ENCODE data around the gene FYN. TPM values are rescaled to one million over a fixed set of nuclear protein-coding genes. Genes with fewer than 3 reads are reported as not detected.
A peak's percentile ranks its signal among the peaks of the same experiment; 100 is the strongest.
"Not testable (repeated sequence)": the region's sequence is repeated elsewhere in the genome, so short reads cannot be mapped to it uniquely, and the experiment has no call there.

The FYN gene
- total RNA-seq, 2 donors from 2014 or later: 11.3 to 21.5 TPM

DNA sequence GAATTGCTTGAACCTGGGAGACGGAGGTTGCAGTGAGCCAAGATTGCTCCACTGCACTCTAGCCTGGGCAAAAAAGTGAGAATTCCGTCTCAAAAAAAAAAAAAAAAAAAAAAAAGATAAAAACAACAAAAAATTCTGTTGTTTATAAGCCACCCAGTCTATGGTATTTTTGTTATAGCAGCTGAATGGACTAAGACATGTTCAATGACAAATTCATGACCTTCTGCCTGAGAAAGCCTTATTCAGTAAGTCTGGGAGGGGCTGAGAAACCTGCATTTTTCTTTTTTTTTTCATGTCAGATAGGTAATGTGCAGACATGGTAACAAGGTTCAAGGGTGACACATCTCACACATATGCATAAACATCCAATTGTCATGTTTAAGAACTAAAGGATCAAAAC is 227.2 kb downstream of the FYN start:
- no peak overlapping the region for H3K9ac ChIP-seq (ENCODE audit: low read depth in 2 of 2, low read length in 2 of 2)
- no peaks in the 10 kb centered on the region for H3K9me3 ChIP-seq
- intact Hi-C loops (cut with DNase I): no loop called here
- no peaks in the 10 kb centered on the region for H3K27me3 ChIP-seq
- no peak for DNase-seq
- no peaks in the 10 kb centered on the region for H3K4me1 ChIP-seq
- TF ChIP-seq CTCF (IDR thresholded peaks at IDR 0.05): no peak
- H3K4me3 ChIP-seq: no peak overlapping the region
- no peaks in the 10 kb centered on the region for H3K36me3 ChIP-seq
- no peak overlapping the region for H3K27ac ChIP-seq

DNA sequence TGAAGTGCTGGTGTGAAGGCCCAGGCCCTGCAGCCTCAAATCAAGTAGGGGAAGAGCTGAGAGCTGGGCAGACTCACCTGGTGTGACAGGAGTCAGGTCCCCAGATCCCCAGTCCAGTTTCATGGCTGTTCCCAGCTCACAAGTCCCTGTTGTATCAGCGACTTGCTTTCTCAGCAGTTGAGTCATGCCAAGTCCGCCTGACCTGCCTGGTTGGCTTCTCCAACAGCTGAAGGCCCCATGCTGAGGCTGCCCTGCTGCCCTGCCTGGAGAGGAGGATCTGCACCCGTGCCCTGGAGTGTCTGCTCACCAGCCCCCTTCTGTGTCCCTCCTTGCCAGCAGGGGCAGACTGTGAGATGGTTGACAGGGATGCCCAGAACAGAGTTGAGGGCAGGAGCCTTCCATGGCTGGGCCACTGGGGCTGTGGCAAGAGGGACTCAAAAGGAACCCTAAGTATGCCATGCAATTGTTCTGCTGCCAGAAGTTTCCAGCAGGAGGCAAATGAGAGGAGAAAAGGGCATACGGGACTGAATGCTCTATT is 228.3 kb downstream of the FYN start:
- Histone ChIP-seq H3K36me3 (no peaks in the 10 kb centered on the region), H3K4me1 (no peaks in the 10 kb centered on the region), H3K27me3 (no peaks in the 10 kb centered on the region), H3K27ac (no peak overlapping the region), H3K4me3 (no peak overlapping the region), H3K9me3 (no peaks in the 10 kb centered on the region), H3K9ac (ENCODE audit: low read depth in 2 of 2, low read length in 2 of 2) (no peak overlapping the region)
- DNase-seq: no peak
- intact Hi-C loops (cut with DNase I): no loop called here
- TF ChIP-seq CTCF (IDR thresholded peaks at IDR 0.05): no peak

DNA sequence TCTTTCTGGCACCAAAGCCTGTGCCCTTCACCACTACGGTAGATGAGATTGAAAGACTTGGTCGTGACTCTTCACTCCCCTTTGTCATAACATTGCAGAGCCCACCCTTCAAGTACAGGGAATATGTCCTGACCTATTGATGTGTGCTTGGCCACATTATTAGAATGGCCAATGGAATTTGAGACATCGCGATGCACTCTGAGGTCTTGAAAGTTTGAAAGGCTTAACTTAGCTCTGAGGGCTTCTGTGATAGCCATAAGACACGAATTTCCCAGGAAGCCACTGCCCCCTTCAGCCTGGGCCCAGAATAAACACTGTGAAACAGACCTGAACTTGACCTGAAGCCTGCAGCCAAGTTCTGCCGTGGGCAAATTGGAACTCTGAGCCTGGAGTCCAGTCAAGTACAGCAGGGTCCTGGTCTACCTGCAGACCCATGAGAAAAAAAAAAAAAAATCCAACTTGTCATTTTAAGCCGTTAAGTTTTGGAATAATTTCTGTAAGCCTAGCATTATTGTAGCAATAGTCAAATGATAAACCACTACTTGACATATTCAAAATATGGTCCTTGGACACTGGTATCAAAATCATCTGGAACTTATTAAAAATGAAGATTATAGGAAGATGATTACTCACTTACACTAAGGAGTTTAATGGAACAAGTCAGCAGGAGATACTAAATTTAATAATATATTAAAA is 230.6 kb downstream of the FYN start:
- TF ChIP-seq CTCF (IDR thresholded peaks at IDR 0.05): peak; percentile 52
- H3K4me1 ChIP-seq: no peaks in the 10 kb centered on the region
- H3K27ac ChIP-seq: no peak overlapping the region
- no peak overlapping the region for H3K9ac ChIP-seq (ENCODE audit: low read depth in 2 of 2, low read length in 2 of 2)
- no peak overlapping the region for H3K4me3 ChIP-seq
- DNase-seq: peak; percentile 84
- no peaks in the 10 kb centered on the region for H3K9me3 ChIP-seq
- H3K36me3 ChIP-seq: no peaks in the 10 kb centered on the region
- no peaks in the 10 kb centered on the region for H3K27me3 ChIP-seq
- intact Hi-C loops (cut with DNase I): no loop called here

GRCh38 chr6:111639266-111639665 is 234.0 kb downstream of the FYN start:
- intact Hi-C loops (cut with DNase I): no loop called here
- H3K9ac ChIP-seq (ENCODE audit: low read depth in 2 of 2, low read length in 2 of 2): no peak overlapping the region

GRCh38 chr6:111634981-111635380 is 238.3 kb downstream of the FYN start:
- H3K9ac ChIP-seq (ENCODE audit: low read depth in 2 of 2, low read length in 2 of 2); H3K4me1 ChIP-seq; H3K36me3 ChIP-seq; H3K9me3 ChIP-seq; H3K4me3 ChIP-seq; DNase-seq; intact Hi-C loops (cut with DNase I); H3K27me3 ChIP-seq; H3K27ac ChIP-seq: not testable (repeated sequence)

More at GRCh38 chr6:111639266-111639665, 234.0 kb downstream of the FYN start:
- DNase-seq: no peak
- Histone ChIP-seq H3K27ac (no peak overlapping the region), H3K4me3 (no peak overlapping the region), H3K36me3 (no peaks in the 10 kb centered on the region), H3K9me3 (no peaks in the 10 kb centered on the region), H3K4me1 (no peaks in the 10 kb centered on the region), H3K27me3 (no peaks in the 10 kb centered on the region)
- no peak for TF ChIP-seq CTCF (IDR thresholded peaks at IDR 0.05)

DNA sequence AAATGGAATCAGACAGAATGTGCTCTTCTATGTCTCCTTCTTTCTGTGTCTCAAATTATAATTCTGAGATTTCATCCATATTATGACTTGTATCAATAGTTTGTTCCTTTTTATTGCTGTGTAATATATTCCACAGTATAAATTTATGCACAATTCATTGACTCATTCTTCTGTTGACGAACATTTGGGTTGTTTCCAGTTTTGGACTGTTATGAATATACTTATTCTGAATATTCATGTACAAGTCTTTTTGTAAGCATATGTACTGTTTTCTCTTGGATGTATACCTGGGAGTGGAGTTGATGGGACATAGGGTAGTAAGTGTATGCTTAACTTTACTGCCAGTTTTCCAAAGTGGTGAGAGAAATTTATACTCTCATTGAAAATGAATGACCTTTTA is 239.4 kb downstream of the FYN start:
- peaks cover 5% of the 10 kb centered on the region for H3K4me1 ChIP-seq
- intact Hi-C loops (cut with DNase I): no loop called here
- H3K4me3 ChIP-seq: no peak overlapping the region
- no peak overlapping the region for H3K9ac ChIP-seq (ENCODE audit: low read depth in 2 of 2, low read length in 2 of 2)
- TF ChIP-seq CTCF (IDR thresholded peaks at IDR 0.05): no peak
- no peaks in the 10 kb centered on the region for H3K36me3 ChIP-seq
- no peaks in the 10 kb centered on the region for H3K9me3 ChIP-seq
- H3K27ac ChIP-seq: no peak overlapping the region
- DNase-seq: no peak
- no peaks in the 10 kb centered on the region for H3K27me3 ChIP-seq
